ENCODE measurements around the gene ARL4C. TPM values are rescaled to one million over a fixed set of nuclear protein-coding genes. Genes with fewer than 3 reads are reported as not detected.

ARL4C gene
- total RNA-seq, 2 experiments from 2014 or later: 469 to 471 TPM

- Mint-ChIP-seq H3K27me3 (no peaks in the 10 kb centered on the region), H3K4me1 (ENCODE audit: low read depth) (no peaks in the 10 kb centered on the region), H3K4me3 (no peak overlapping the region), H3K9me3 (no peaks in the 10 kb centered on the region), H3K36me3 (ENCODE audit: low read depth) (no peaks in the 10 kb centered on the region), H3K27ac (no peak overlapping the region)
- TF ChIP-seq, protein P1, sequence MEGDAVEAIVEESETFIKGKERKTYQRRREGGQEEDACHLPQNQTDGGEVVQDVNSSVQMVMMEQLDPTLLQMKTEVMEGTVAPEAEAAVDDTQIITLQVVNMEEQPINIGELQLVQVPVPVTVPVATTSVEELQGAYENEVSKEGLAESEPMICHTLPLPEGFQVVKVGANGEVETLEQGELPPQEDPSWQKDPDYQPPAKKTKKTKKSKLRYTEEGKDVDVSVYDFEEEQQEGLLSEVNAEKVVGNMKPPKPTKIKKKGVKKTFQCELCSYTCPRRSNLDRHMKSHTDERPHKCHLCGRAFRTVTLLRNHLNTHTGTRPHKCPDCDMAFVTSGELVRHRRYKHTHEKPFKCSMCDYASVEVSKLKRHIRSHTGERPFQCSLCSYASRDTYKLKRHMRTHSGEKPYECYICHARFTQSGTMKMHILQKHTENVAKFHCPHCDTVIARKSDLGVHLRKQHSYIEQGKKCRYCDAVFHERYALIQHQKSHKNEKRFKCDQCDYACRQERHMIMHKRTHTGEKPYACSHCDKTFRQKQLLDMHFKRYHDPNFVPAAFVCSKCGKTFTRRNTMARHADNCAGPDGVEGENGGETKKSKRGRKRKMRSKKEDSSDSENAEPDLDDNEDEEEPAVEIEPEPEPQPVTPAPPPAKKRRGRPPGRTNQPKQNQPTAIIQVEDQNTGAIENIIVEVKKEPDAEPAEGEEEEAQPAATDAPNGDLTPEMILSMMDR (IDR thresholded peaks at IDR 0.05): no peak
- DNase-seq (no peak), ATAC-seq (ENCODE audit: poor library complexity) (no peak)
- peaks cover 0 to 8% of the 10 kb centered on the region in 2 experiments for H3K9me3 ChIP-seq (ENCODE audit: control insufficient read depth in 1 of 2, insufficient read depth in 1 of 2, low read length in 2 of 2)
- intact Hi-C loops (cut with DNase I, micrococcal nuclease): no loop called here
- no peak overlapping the region for H3K4me3 ChIP-seq (ENCODE audit: low read length)
- no peaks in the 10 kb centered on the region for H3K36me3 ChIP-seq (ENCODE audit: insufficient read depth, low read length)
- POLR2A ChIA-PET: no interaction called here
- H3K27me3 ChIP-seq (ENCODE audit: control insufficient read depth in 1 of 2, insufficient read depth in 2 of 2, low read length in 2 of 2): no peaks in the 10 kb centered on the region
- no peaks in the 10 kb centered on the region for H3K4me1 ChIP-seq (ENCODE audit: insufficient read depth, low read length)
- no peak overlapping the region for H3K27ac ChIP-seq (ENCODE audit: low read depth in 1 of 2, low read length in 2 of 2)
- CTCF ChIA-PET: no interaction called here
These were observed 16.2 kb upstream of the ARL4C start for GRCh38 chr2:234512884-234513669.

DNA sequence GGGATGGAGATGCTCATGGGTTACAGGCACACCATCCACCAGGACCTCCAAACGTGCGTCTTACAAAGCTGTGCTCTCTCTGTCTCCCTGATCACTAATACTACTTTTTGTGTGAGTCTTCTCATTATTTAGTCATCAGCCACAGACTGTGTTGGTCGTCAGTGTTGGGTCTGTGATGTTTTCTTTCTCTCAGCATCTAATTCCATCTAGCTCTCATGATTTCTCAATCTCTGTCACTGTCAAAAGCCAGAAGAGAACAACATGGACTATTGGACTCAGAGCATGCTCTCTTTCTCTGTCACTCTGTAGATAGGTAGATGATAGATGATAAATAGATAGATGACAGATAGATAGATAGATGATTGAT lies 6.0 kb upstream of the ARL4C start:
- DNase-seq: no peak
- no peaks in the 10 kb centered on the region for H3K27me3 Mint-ChIP-seq
- H3K27ac Mint-ChIP-seq: no peak overlapping the region
- intact Hi-C loops (cut with DNase I, micrococcal nuclease): loop anchor here in 1 of 2 experiments (10.0 kb wide), 1 partner anchor 788 kb away; the partner anchor contains the start of genes UGT1A4 and UGT1A5
- peaks cover 3% of the 10 kb centered on the region for H3K36me3 Mint-ChIP-seq (ENCODE audit: low read depth)
- Histone ChIP-seq H3K4me1 (ENCODE audit: insufficient read depth, low read length) (peaks cover 24% of the 10 kb centered on the region), H3K9me3 (ENCODE audit: control insufficient read depth in 1 of 2, insufficient read depth in 1 of 2, low read length in 2 of 2) (no peaks in the 10 kb centered on the region), H3K27ac (ENCODE audit: low read depth in 1 of 2, low read length in 2 of 2) (no peak overlapping the region), H3K27me3 (ENCODE audit: control insufficient read depth in 1 of 2, insufficient read depth in 2 of 2, low read length in 2 of 2) (no peaks in the 10 kb centered on the region), H3K36me3 (ENCODE audit: insufficient read depth, low read length) (no peaks in the 10 kb centered on the region), H3K4me3 (ENCODE audit: low read length) (no peak overlapping the region)
- CTCF ChIA-PET: no interaction called here
- ATAC-seq (ENCODE audit: poor library complexity): no peak
- H3K9me3 Mint-ChIP-seq: no peaks in the 10 kb centered on the region
- POLR2A ChIA-PET: interaction anchor here (0.8 kb wide), 1 partner anchor 212 kb away, joined by 3 read pairs; no protein-coding TSS in a partner anchor
- no peak overlapping the region for H3K4me3 Mint-ChIP-seq
- peaks cover 29% of the 10 kb centered on the region for H3K4me1 Mint-ChIP-seq (ENCODE audit: low read depth)
- TF ChIP-seq, protein P1 (IDR thresholded peaks at IDR 0.05): no peak

GRCh38 chr2:234502285-234502918 lies 5.5 kb upstream of the ARL4C start:
- Mint-ChIP-seq H3K27me3 (no peaks in the 10 kb centered on the region), H3K36me3 (ENCODE audit: low read depth) (peaks cover 7% of the 10 kb centered on the region), H3K4me1 (ENCODE audit: low read depth) (peaks cover 32% of the 10 kb centered on the region), H3K27ac (no peak overlapping the region), H3K4me3 (no peak overlapping the region), H3K9me3 (no peaks in the 10 kb centered on the region)
- H3K4me3 ChIP-seq (ENCODE audit: low read length): no peak overlapping the region
- H3K9me3 ChIP-seq (ENCODE audit: control insufficient read depth in 1 of 2, insufficient read depth in 1 of 2, low read length in 2 of 2): no peaks in the 10 kb centered on the region
- intact Hi-C loops (cut with DNase I, micrococcal nuclease): loop anchor here in 1 of 2 experiments (10.0 kb wide), 1 partner anchor 788 kb away; the partner anchor contains the start of genes UGT1A4 and UGT1A5
- ATAC-seq (ENCODE audit: poor library complexity): no peak
- DNase-seq: no peak
- no peaks in the 10 kb centered on the region for H3K27me3 ChIP-seq (ENCODE audit: control insufficient read depth in 1 of 2, insufficient read depth in 2 of 2, low read length in 2 of 2)
- ChIA-PET CTCF (interaction anchor here (0.8 to 0.9 kb wide), 2 partner anchors 361 to 366 kb away, joined by 3 to 5 read pairs; no protein-coding TSS in a partner anchor), POLR2A (interaction anchor here (0.7 to 0.8 kb wide), 2 partner anchors 212 to 367 kb away, joined by 3 read pairs; no protein-coding TSS in a partner anchor)
- H3K36me3 ChIP-seq (ENCODE audit: insufficient read depth, low read length): no peaks in the 10 kb centered on the region
- peaks cover 29% of the 10 kb centered on the region for H3K4me1 ChIP-seq (ENCODE audit: insufficient read depth, low read length)
- no peak overlapping the region for H3K27ac ChIP-seq (ENCODE audit: low read depth in 1 of 2, low read length in 2 of 2)
- TF ChIP-seq, protein P1 (IDR thresholded peaks at IDR 0.05): no peak

All from CD4-positive, alpha-beta T cell (primary cell).